Hepatocyte (in vitro differentiated cells): ENCODE data around the gene PCDH1.

ENCODE experiments used
- EZH2 ChIP-seq: fragments of 200-600 bp; sonication (generic); IDR thresholded peaks from 2 replicates; pipeline ENCODE4 v1.6.1; 2016; ENCODE audit warnings: antibody characterized with exemption, mild to moderate bottlenecking, borderline replicate concordance
- TF ChIP-seq, protein P1 (sequence below): fragments of 200-600 bp; sonication (generic); IDR thresholded peaks from 2 replicates; pipeline ENCODE4 v1.5.1; 2016; ENCODE audit warnings: antibody characterized with exemption, mild to moderate bottlenecking; ENCODE audit not compliant: poor library complexity

DNA sequence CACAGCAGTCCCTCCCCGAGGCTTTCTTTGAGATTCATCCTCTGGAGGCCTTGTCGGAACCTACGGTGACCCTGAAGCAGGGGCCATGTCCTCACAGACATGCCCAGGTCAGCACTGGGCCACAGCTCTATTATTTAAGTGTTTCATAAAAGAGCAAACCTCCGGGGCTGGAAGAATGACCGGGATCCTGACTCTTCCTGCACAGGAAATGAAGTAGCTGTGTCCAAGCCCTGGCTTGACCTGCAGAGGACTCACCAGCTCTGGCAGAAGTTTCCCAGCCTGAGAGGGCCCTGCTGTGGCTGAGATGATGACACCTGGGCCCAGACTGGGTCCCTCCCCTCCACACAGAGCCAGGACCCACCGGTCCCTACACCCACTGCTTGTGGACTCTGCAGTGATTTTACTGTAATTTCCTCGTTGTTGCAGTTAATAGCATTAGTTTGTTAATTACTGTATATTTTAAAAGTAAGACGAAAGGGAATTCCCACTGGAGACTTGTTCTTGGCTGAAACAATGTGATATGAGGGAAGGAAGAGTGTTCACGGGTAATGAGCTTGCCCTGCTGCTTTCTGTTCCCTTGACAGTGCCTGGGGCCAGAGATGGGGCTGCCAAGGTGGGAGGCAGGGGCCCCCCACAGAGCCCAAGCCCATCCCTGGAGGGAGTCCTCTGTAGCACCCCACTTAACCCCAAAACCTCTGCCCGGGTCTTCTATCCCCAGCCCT lies 72.2 kb downstream of the PCDH1 start:
- TF ChIP-seq, protein P1, sequence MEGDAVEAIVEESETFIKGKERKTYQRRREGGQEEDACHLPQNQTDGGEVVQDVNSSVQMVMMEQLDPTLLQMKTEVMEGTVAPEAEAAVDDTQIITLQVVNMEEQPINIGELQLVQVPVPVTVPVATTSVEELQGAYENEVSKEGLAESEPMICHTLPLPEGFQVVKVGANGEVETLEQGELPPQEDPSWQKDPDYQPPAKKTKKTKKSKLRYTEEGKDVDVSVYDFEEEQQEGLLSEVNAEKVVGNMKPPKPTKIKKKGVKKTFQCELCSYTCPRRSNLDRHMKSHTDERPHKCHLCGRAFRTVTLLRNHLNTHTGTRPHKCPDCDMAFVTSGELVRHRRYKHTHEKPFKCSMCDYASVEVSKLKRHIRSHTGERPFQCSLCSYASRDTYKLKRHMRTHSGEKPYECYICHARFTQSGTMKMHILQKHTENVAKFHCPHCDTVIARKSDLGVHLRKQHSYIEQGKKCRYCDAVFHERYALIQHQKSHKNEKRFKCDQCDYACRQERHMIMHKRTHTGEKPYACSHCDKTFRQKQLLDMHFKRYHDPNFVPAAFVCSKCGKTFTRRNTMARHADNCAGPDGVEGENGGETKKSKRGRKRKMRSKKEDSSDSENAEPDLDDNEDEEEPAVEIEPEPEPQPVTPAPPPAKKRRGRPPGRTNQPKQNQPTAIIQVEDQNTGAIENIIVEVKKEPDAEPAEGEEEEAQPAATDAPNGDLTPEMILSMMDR: no peak
- no peak for TF ChIP-seq EZH2
